HG02610 (cell line): Measurements from ENCODE around the gene POGZ.
"Not testable (repeated sequence)": the region's sequence is repeated elsewhere in the genome, so short reads cannot be mapped to it uniquely, and the experiment has no call there.

Experiments used
- ATAC-seq: cut with Tn5 transposase; IDR thresholded peaks from one replicate; pipeline ENCODE4 v1.9.1; 2021; ENCODE audit warnings: mild to moderate bottlenecking, moderate library complexity; ENCODE audit not compliant: unreplicated experiment

The POGZ gene

GRCh38 chr1:151428068-151428467 is 31.2 kb downstream of the POGZ start:
- no peak for ATAC-seq

- ATAC-seq: no peak
Observed at GRCh38 chr1:151425103-151425502, 34.2 kb downstream of the POGZ start.

GRCh38 chr1:151419819-151420218 is 39.5 kb downstream of the POGZ start:
- ATAC-seq: no peak

- peak; percentile 43 for ATAC-seq
Observed at GRCh38 chr1:151418081-151418480, 41.2 kb downstream of the POGZ start.

- ATAC-seq: no peak
Observed at GRCh38 chr1:151416231-151416630, 43.1 kb downstream of the POGZ start.

GRCh38 chr1:151411884-151412283 is 47.4 kb downstream of the POGZ start:
- ATAC-seq: no peak

- ATAC-seq: no peak
Observed at GRCh38 chr1:151408891-151409290, 50.4 kb downstream of the POGZ start.

- ATAC-seq: no peak
Observed at GRCh38 chr1:151407304-151407703, 52.0 kb downstream of the POGZ start.

GRCh38 chr1:151406176-151406575 is 53.1 kb downstream of the POGZ start:
- ATAC-seq: no peak

GRCh38 chr1:151405187-151405951 is 53.9 kb downstream of the POGZ start:
- no peak for ATAC-seq

GRCh38 chr1:151403612-151404011 is 55.7 kb downstream of the POGZ start:
- ATAC-seq: no peak

- no peak for ATAC-seq
Observed at GRCh38 chr1:151402764-151403163, 56.5 kb downstream of the POGZ start.

GRCh38 chr1:151401860-151402259 is 57.4 kb downstream of the POGZ start:
- ATAC-seq: no peak

- no peak for ATAC-seq
Observed at GRCh38 chr1:151401125-151401788, 58.0 kb downstream of the POGZ start.

- ATAC-seq: peak; percentile 86
Observed at GRCh38 chr1:151399324-151400171, 59.7 kb downstream of the POGZ start, which contains the start of gene PSMB4. Gene PSMB4 (plus strand): TSS chr1:151399573. CDS start chr1:151399588, 15 bp downstream.

- ATAC-seq: not testable (repeated sequence)
Observed at GRCh38 chr1:151396265-151396664, 63.0 kb downstream of the POGZ start.

- no peak for ATAC-seq
Observed at GRCh38 chr1:151393583-151393982, 65.7 kb downstream of the POGZ start.

GRCh38 chr1:151391079-151391563 is 68.2 kb downstream of the POGZ start:
- ATAC-seq: no peak

GRCh38 chr1:151390221-151391078 is 68.8 kb downstream of the POGZ start:
- ATAC-seq: not testable (repeated sequence)

GRCh38 chr1:151386002-151386401 is 73.3 kb downstream of the POGZ start:
- ATAC-seq: no peak
